HG02852 (cell line): ENCODE results near the gene PIK3AP1.

Experiments used
- ATAC-seq: cut with Tn5 transposase; IDR thresholded peaks from one replicate; pipeline ENCODE4 v1.9.1; 2021; ENCODE audit warnings: mild to moderate bottlenecking, moderate library complexity; ENCODE audit not compliant: unreplicated experiment

The PIK3AP1 gene

DNA sequence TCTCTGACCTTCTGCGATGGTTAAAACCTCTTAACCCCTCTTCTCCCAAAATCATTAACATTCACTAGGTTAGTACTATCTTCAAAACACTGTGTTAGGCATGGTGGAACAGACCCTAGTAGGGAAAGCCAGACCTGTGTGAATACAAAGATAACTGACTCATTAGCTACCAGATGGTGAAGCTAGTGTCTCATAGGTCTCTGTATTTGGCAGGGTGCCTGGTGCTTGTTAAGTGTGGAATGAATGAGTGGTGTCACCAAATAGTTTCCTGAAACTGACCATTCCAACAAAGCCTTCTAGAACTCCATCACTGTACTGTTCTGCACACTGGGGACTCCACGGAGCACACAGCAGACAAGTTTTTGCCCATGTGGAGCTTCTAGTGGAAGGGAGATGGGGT lies 105.8 kb downstream of the PIK3AP1 start:
- no peak for ATAC-seq

DNA sequence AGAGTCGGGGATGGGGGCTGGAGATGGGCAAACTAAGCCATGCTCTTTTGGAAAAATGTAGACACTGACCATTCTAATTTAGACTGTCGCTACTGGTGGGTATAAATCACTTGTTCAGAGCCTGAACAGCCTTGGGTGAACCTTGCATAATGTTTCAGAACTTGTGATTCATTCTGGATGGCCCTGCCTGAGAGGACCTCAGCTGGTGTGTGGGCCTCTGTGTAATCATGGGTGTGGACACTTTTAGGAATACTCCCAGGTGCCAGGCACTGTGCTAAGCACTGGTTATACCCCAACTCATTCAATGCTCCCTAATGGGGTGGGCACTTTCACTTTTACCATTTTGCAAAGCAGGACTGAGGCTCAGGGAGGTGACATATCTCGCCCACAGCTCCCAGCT lies 106.7 kb downstream of the PIK3AP1 start:
- no peak for ATAC-seq

DNA sequence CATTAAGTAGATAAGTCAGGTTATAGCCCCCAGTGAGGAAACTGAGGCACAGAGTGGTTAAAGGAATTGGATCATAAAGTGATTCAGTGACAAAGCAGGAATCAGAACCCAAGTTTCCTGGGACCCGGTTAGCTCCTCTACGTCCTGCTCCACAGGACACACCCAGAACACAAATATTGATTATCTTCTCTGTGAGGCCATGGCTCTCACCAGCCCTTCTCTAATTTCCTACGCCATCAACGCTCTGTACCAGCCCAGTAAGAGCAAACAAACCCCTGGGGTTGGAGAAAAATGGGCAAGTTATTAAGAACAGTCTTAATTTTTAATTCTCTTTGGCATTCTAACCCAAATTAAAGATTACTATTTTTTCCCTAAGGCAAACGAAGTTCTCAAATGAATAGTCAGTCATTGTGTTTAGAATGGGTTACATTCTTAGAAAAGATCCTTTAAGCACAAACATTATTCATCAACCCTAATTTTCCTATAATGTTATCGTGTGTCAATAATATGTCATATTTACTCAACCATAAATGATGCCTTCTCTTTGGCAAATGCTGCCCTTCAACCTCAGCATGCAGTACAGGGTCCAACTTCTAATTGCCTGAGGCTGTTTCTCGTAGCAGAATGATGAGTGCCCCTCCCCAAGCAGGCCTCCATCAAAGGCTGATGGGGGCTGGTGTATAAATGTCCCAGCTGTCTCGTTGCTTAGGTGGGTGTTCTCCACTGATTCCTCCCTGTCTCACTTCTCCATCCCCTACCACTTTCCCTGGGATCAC lies 108.1 kb downstream of the PIK3AP1 start:
- no peak for ATAC-seq

DNA sequence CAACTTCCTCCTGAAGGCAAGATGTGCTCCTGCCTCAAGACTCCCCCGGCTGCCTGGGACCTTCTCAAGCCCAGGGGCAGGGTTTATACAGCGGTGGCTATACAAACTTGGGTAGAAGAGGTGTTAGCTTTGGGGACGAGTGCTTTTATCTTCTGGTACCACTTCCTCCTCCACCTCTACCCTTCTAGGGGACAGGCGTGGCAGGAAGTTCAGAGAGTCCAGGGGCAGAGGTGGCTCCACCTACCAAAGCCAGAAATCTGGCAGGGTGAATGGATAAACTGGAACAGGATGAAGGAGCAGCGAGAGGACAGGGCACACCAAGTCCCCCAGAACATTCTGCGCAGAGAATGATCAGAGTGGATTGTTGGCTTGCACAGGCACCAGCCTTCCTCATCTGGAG lies 109.5 kb downstream of the PIK3AP1 start:
- ATAC-seq, result no peak

DNA sequence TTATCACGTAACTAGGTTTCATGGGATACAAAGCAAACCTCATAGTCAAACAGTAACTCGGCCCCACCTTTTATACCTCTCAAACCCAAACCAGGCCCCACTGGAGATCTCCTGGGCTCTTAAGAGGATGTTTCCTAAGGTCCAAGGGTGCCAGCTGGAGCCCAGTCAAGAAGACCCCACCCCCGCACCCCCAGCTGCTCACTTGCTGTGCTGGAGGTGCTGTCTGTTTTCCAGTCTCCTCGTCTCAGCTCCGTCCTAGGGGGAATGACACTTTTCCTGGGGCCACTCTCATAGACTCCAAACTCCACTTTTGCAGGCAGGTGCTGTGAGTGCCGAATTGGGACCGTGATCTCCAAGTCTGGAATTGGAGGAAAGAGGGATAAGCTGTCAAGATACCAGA lies 110.8 kb downstream of the PIK3AP1 start:
- no peak for ATAC-seq

DNA sequence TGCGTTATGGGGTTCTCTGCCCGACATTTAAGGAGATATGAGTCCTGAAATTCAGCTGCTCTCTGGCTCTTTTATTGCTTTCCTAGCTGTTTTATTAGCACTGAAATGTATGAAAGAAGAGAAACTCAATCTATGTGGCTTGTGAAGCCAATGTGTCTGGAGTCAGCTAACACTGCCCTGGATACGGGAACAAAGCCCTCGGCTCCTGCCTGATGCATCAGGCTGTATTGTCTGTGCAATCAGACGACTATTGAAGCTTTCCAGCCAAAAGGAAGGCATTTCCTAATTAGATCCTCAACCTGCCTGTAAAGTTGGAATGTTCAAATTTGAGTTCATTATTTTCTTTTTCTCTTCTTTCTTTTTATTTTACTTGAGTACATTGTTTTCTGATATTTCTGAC lies 111.5 kb downstream of the PIK3AP1 start:
- no peak for ATAC-seq

DNA sequence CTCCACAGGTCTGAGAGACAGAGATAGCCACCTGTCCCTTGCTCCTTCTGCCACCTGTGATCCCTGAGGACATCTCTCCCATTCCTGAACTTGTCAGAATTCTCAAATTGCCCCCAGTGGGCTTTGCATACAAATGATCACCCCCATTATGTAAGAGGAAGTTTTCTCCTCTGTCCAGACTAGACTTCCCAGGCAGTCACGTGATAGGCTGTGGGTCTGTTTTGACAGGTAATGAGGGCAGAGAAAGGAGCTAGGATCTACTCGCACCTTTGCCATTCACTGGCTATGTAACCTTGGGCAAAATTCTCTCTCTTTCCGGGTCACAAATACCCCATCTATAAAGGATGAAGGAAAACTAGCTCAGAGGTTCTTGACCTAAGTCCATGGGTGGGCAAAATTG lies 112.1 kb downstream of the PIK3AP1 start:
- no peak for ATAC-seq

DNA sequence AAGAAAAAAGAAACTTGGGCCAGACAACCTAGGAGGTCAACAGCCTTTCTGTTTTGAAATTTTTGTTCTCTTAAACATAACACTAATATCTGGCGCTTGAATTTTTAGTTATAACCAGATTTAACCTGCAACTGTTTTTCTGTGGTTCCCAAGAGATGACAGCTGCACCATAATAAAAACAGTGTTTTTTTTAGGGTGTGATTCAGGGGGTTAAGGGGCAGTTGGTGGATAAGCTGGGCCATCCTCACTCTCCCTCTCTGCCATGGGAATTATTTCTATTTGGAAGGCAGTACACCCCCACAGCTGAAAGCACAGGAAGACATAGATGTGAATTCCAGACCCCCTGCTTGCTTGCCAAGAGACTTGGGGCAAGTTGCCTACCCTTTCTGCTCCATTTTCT lies 113.4 kb downstream of the PIK3AP1 start:
- no peak for ATAC-seq

DNA sequence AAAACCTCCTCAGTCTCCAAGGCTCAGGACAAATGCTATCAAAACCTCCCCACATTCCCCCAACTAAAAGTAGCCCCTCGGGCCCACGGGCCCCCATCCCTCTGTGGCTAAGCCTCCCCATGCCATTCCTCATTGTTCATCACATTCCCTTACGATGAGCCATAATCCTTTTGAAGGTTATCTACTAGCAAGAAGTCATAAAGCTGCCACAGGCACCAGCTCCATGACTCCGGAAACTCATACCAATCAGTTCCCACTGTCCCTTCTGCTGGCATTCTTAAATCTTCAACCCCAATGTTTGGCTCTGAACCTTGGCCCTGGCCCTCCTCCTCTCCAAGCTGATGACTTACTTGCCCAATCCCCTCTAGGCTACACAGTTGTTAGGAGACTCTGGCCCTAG lies 114.1 kb downstream of the PIK3AP1 start:
- no peak for ATAC-seq

DNA sequence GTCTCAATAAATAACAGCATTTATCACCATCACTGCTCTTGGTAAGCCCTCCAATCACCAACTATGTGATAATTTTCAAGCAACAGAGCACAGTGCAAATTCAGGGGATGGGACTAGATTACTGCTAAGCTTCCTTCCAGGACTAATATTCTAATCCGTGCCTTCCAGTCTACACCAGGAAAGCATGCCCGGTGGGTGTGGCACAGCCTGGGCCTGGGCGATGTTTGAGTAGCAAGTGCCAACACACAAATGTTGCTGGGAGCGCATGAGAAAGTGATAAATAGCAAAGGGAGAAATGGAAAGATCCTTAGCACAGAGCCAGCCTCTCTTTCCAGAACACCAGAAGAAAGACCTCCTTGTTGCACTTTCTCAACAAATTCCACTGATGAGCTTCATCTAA lies 120.0 kb downstream of the PIK3AP1 start:
- no peak for ATAC-seq

DNA sequence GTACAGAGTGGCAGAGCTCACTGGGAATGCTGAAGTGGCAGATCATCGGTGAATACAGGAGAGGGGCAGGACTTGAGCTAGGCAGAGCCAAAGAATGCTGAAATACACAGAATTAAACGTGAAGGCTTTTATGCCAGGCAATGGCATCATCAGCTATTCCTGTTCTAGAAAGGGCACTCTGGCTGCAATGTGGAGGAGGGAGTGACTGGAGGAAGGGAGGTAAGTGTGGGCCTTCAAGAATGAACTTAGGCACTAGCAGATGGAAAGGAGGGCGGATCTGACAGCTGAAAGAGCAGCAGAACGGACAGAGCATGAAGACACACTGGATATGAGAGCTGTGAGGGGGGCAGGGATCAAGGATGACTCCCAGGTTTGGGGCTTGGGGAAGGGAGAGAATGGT lies 121.5 kb downstream of the PIK3AP1 start:
- no peak for ATAC-seq

DNA sequence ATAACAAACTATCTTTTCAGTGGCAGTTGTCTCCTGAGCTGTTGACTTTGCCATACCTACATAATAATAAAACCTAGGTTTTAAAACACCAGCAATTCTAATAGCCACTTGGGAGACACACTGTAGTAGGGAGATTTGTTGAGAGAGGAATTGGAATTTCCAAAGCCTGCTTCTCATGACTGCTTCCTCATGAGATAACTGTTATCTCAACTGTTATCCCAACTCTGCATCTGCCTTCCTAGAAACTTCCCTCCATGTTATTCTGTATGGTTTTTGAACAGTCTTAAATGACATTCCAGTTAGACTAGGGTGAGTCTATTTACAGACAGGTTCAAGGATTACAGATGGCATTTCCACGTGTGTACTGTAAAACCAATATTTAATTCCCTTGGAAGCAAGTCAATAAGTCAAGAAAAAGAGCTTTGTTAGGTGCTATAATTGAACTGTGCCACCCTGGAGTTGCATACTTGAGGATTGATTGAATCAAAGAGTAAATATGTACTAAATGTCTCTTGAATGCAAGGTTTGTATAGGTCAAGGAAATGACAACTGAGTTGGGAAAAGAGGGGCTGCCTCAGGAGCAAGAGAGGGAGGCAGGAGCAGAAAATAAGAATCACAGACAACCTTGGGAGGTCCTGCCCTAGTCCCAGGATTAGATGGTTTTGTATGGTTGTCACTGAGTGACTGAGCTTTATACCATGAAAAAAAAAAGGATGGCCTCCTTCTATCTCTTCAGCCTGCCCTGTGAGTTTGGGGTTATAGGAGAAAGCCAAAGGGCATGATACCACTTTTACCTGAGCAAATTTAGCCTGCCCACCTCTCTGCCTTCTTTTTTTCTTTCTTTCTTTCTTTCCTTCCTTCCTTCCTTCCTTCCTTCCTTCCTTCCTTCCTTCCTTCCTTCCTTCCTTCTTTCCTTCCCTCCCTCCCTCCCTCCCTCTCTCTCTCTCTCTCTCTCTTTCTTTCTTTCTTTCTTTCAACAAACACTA lies 123.6 kb downstream of the PIK3AP1 start:
- ATAC-seq, result no peak

DNA sequence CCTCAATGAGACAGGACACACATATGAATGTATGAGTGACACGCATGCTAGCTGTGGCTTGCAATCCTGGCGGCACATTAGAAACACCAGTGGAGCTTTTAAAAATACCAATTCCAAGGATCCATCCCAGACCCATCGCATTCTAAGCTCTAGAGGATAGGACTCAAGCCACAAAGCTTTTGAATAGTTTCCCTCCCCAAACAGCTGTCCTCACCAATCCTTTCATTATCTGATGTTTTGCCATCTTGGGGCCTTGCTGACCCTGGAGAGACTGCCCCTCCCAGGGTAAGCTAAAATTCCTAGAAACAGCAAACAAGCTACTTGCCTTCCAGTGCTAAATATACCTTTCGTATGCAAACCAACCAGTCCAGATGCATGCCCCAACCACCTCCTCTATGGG lies 124.6 kb downstream of the PIK3AP1 start:
- no peak for ATAC-seq

DNA sequence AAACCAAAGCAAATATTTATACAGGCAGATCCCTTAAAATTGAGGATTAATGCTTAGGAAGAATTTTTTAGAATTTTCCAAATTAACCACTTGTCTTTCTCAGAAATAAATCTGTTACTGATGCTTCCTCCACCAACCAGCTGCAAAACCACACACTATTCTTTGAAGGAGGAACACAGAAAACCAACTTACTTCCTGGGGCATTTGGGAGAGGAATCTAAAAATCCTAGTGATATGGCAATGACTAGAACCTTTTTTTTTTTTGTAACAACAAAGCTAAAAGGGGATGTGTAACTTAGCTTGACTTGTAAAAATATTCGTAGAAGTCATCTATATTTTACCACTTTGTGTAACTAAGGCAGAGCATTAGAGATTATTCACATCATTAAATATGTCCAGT lies 128.4 kb downstream of the PIK3AP1 start:
- no peak for ATAC-seq

DNA sequence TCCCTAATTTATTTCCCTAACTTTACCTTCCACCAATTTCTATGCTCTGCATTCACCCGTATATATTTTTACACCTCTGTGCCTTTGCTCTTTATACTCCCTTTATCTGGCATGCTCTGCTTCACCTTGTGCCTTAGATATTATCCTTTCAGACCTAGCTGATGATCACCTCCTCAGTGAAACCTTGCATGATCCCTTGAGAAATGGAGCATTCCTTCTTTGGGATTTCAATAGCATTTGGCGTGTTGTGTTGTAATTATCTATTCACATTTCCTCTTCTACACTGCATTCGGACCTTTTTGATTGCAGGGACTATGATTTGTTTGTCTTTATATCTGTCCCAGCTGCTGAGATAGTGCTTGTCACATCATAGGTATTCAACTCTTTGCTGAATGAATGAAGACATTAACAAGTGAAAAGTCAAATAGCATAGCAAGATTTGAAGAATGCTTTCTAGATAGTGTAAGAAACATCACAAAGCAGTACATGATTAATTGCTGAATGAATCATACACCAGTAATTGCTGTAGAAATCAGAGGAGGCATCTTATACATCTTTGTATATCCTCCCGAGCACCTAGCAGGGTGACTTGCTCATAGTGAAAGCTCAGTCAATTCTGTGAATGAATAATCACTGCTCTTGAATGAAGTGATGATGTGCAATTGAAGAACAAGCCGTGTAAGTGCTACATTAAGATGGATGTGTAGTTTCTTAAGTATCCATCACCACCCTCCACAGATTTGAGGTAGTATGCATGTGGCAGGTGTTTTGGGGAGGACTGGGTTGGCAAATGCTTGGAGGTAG lies 131.5 kb downstream of the PIK3AP1 start:
- ATAC-seq, result no peak

DNA sequence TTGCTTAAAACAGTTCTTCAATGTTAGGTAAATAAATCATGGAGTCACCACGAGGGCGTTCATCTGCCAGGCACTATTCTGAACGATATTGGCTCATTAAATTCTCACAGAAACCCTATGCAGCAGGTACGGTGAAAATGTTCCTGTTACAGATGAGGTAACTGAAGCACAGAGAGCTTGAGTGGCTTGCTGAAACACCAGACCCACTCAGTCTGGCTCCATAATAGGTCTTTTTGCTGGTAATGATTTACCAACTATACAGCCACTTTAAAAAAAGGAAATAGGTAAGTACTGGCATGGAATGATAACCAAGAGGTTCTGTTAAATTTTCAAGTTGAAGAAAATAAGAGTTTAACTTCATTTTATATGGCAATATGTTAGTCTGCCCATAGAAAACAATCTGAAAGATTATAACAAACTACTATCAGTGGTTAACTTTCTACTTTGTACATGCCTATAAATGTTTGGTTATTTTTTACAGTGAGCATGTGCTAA lies 132.2 kb downstream of the PIK3AP1 start:
- no peak for ATAC-seq

DNA sequence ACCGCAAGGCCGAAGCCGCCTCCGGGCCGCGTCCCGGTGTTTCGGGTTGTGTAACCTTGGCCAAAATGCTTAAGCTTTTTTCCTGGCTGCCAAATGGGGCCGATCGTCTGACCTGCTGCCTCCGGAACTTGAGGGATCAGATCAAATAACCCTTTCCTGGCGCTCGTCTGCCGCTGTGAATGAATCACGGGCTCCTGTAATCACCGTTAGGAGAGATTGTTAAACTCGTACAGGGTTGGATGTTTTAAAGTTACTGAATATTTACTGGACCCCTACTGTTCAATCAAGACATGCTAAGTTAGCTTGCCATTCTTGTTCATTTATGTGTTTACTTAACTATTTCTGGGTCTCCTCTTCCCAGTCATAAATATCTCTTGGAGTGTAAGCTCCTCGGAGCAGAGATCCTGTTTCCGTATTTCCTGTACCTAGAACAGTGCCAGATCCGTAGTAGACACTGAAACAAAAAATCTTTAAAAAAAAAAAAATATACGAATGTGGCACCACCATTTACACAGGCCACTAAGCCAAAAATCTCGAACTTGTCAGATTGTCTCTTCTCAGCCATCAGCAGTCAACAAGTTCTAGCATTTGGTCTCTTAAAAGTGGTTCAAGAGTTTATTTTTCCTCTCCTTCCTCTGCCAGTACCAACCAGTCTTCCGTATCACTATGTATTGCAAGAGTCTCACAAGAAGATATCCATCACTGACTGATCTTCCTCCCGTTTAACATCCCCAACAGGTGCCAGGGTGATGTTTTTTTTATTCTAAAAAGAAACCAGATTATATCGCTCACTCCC lies 132.9 kb downstream of the PIK3AP1 start:
- ATAC-seq, result no peak

DNA sequence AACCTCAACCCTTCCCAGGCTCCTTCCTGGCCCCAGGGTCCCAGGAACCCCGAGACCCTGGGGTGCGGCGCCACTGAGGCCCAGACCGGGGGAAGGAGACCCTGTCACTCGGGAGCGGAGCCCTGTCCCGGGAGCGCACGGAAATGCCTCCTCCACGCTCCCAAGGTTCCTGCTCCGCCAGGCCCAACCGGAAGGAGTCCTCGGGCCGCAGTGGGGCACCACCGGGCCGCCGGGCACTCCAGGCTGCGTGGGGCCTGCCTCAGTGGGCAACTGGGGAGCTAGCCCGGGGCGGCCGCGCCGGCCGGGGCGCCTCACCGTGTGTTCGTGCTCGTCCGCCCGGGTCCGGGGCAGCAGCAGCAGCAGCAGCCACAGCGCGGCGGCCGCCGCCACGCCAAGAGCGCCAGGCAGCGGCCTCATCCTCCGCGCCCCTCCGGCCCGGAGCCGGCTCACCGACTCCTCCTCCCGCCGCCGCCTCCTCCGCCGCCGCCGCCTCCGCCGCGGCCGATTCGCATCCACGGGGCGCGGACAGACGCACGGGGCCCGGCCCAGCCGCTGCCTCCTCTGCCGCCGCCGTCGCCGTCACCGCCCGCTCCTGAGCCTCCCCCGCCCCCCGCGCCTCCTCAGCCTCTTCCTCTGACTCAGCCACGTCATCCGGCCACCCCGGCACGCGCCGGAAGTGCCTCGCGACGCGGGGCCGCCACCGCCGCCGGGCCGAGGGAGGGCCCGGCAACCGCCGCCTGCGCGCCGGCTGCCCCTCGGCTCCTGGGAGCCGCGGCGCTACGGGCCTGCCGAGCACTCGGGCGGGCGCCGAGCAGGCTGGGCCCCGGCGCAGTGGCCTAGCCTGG lies 133.7 kb downstream of the PIK3AP1 start, which contains the start of gene TM9SF3:
Gene TM9SF3, minus strand, starts transcription at position 594 of the 845 bp plus-strand sequence. Its CDS starts 177 bp downstream, at position 417.
- ATAC-seq, result peak; percentile 68

DNA sequence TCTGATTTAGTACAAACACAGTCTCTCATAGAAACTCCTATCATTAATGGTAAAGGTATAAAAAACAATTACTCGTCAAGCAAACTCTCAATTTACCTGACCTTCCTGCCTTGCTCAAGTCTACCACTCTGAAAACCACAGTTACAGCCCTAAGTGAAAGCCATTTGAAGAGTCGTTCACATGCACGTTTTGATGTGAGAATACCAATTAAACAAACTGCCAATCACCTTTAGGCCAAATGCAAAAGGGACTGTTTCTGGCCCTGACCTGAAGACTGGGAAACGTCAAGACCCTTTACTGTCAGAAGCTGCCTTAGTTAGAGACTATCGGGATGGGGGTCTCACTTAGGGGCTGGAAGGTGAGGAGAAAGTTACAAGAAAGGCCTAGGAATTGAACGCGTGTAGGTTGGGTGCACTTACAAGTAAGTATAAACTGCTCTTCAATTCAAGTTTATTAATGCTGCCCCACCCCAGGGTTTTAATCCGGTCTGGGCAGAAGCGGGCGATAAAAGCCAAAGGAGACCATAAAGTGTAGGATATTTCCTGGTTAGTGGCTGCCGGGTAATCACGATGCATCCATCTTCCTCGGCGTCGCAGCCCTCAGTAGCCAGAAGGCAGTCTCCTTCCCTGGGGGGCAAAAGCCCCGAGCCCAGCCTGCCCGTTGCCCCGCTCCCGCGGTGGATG lies 134.4 kb downstream of the PIK3AP1 start:
- ATAC-seq, result peak; percentile 13
